ENCODE measurements around the gene ALG1. TPM values are rescaled to one million over a fixed set of nuclear protein-coding genes. Genes with fewer than 3 reads are reported as not detected.
A peak's percentile ranks its signal among the peaks of the same experiment; 100 is the strongest.

The ALG1 gene
- total RNA-seq, 1 experiment from 2014 or later, result 31.4 TPM

DNA sequence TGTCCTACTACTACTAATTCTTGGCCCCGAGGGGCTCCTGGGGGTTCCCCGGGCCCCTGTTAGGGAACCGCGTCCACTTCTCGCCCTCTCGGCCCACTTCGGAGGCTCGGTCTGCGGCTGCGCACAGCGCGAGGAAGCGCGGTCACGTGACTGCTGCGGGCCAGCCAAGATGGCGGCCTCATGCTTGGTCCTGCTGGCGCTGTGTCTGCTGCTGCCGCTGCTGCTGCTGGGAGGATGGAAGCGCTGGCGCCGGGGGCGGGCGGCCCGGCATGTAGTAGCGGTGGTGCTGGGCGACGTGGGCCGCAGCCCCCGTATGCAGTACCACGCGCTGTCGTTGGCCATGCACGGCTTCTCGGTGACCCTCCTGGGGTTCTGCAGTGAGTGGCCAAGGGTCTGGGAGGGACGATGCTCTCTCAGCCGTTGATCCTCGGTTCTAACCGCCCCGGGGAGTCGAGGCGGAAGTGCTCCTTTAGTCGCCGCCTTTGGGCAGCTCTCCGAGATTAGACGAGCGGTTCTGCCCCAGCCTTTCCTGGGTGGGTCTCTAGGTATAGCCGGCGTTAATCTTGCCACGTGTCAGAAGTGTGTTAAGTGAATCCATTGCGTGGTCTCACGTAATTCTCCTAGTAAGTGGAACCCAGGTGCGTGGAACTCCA, at the start of gene ALG1 (continued):
- TF ChIP-seq, protein P1, sequence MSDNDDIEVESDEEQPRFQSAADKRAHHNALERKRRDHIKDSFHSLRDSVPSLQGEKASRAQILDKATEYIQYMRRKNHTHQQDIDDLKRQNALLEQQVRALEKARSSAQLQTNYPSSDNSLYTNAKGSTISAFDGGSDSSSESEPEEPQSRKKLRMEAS (CRISPR knock-in tag; IDR thresholded peaks at IDR 0.05), result peak; percentile 78; the same call in 1 of the 2 replicates
- TF ChIP-seq, protein P2, sequence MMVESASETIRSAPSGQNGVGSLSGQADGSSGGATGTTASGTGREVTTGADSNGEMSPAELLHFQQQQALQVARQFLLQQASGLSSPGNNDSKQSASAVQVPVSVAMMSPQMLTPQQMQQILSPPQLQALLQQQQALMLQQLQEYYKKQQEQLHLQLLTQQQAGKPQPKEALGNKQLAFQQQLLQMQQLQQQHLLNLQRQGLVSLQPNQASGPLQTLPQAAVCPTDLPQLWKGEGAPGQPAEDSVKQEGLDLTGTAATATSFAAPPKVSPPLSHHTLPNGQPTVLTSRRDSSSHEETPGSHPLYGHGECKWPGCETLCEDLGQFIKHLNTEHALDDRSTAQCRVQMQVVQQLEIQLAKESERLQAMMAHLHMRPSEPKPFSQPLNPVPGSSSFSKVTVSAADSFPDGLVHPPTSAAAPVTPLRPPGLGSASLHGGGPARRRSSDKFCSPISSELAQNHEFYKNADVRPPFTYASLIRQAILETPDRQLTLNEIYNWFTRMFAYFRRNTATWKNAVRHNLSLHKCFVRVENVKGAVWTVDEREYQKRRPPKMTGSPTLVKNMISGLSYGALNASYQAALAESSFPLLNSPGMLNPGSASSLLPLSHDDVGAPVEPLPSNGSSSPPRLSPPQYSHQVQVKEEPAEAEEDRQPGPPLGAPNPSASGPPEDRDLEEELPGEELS (CRISPR knock-in tag; IDR thresholded peaks at IDR 0.05), result peak; percentile 58; the same call in 1 of the 2 replicates
- TF ChIP-seq SMAD3 (CRISPR knock-in tag; IDR thresholded peaks at IDR 0.05; ENCODE audit: borderline replicate concordance) (no peak), MYBL2 (CRISPR knock-in tag; IDR thresholded peaks at IDR 0.05) (0 out of 2 replicates have a peak, but pooled peaks have one; percentile 35), GABPB1 (CRISPR knock-in tag; IDR thresholded peaks at IDR 0.05) (peak; percentile 76), ZNF317 (CRISPR knock-in tag; IDR thresholded peaks at IDR 0.05; ENCODE audit: borderline replicate concordance, low read depth) (peak; percentile 28; the same call in 1 of the 2 replicates), FOXK1 (CRISPR knock-in tag; IDR thresholded peaks at IDR 0.05) (peak; percentile 75; the same call in 1 of the 2 replicates), USF2 (CRISPR knock-in tag; IDR thresholded peaks at IDR 0.05) (peak; percentile 99)
- TF ChIP-seq, protein P3, sequence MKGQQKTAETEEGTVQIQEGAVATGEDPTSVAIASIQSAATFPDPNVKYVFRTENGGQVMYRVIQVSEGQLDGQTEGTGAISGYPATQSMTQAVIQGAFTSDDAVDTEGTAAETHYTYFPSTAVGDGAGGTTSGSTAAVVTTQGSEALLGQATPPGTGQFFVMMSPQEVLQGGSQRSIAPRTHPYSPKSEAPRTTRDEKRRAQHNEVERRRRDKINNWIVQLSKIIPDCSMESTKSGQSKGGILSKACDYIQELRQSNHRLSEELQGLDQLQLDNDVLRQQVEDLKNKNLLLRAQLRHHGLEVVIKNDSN (CRISPR knock-in tag; IDR thresholded peaks at IDR 0.05), result peak; percentile 98

GRCh38 chr16:5022521-5022920, 49.1 kb upstream of the ALG1 start:
- TF ChIP-seq NFATC4 (CRISPR knock-in tag; IDR thresholded peaks at IDR 0.05) (no peak), ZNF671 (CRISPR knock-in tag; IDR thresholded peaks at IDR 0.05) (no peak), ZNF138 (CRISPR knock-in tag; conservative IDR thresholded peaks at IDR 0.05) (no peak), MYBL2 (CRISPR knock-in tag; IDR thresholded peaks at IDR 0.05) (no peak), CREB1 (CRISPR knock-in tag; IDR thresholded peaks at IDR 0.05) (no peak), TEAD4 (CRISPR knock-in tag; IDR thresholded peaks at IDR 0.05) (no peak), ESRRA (CRISPR knock-in tag; IDR thresholded peaks at IDR 0.05; ENCODE audit: borderline replicate concordance) (no peak), GRHL2 (CRISPR knock-in tag; IDR thresholded peaks at IDR 0.05; ENCODE audit: insufficient replicate concordance, severe bottlenecking) (no peak), FOXP1 (CRISPR knock-in tag; IDR thresholded peaks at IDR 0.05; ENCODE audit: borderline replicate concordance) (no peak), CTCF (IDR thresholded peaks at IDR 0.05) (no peak), E2F4 (CRISPR knock-in tag; IDR thresholded peaks at IDR 0.05; ENCODE audit: borderline replicate concordance, low read depth) (no peak), ELF4 (CRISPR knock-in tag; IDR thresholded peaks at IDR 0.05; ENCODE audit: low read depth) (no peak), AR (CRISPR knock-in tag; IDR thresholded peaks at IDR 0.05) (no peak), USF2 (CRISPR knock-in tag; IDR thresholded peaks at IDR 0.05) (no peak), JAZF1 (CRISPR knock-in tag; IDR thresholded peaks at IDR 0.05) (no peak)
- TF ChIP-seq, protein P4, sequence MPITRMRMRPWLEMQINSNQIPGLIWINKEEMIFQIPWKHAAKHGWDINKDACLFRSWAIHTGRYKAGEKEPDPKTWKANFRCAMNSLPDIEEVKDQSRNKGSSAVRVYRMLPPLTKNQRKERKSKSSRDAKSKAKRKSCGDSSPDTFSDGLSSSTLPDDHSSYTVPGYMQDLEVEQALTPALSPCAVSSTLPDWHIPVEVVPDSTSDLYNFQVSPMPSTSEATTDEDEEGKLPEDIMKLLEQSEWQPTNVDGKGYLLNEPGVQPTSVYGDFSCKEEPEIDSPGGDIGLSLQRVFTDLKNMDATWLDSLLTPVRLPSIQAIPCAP (CRISPR knock-in tag; IDR thresholded peaks at IDR 0.05), result no peak
- no peak for DNase-seq (ENCODE audit: low spot score)
- H3K4me1 Mint-ChIP-seq, result no peaks in the 10 kb centered on the region
- no peaks in the 10 kb centered on the region for H3K27me3 Mint-ChIP-seq (ENCODE audit: low read depth)
- H3K36me3 Mint-ChIP-seq, result no peaks in the 10 kb centered on the region
- ChIA-PET CTCF (no interaction called here), POLR2A (no interaction called here)
- no peak overlapping the region for H3K4me3 Mint-ChIP-seq
- no peak for ATAC-seq
- no peaks in the 10 kb centered on the region for H3K9me3 Mint-ChIP-seq
- H3K27ac Mint-ChIP-seq, result no peak overlapping the region
